B cell (primary cell): ENCODE data around the gene LCE1F.

Source experiments
- CTCF ChIP-seq: fragments of 200-600 bp; IDR thresholded peaks from one replicate; pipeline ENCODE4 v1.8.0; 2022; ENCODE audit warnings: antibody characterized with exemption, mild to moderate bottlenecking
- EZH2 ChIP-seq: IDR thresholded peaks from 2 replicates; pipeline ENCODE4 v1.6.1; 2012; ENCODE audit warnings: borderline replicate concordance, low read depth, mild to moderate bottlenecking, moderate library complexity, low read length; ENCODE audit not compliant: insufficient read depth, poor library complexity, severe bottlenecking

GRCh38 chr1:152759453-152760173 lies 15.3 kb upstream of the LCE1F start:
- TF ChIP-seq CTCF (no peak), EZH2 (no peak)
